HCT116 (cell line): ENCODE measurements around the gene ANKS4B.

ENCODE experiments used
- ATF3 ChIP-seq: IDR thresholded peaks from 2 replicates; pipeline ENCODE4 v1.6.1; 2012
- CBX3 ChIP-seq: IDR thresholded peaks from 2 replicates; pipeline ENCODE4 v1.6.1; 2012; ENCODE audit warnings: low read depth
- CEBPB ChIP-seq: IDR thresholded peaks from 2 replicates; pipeline ENCODE4 v1.6.1; 2012; ENCODE audit warnings: low read depth
- CTCF ChIP-seq, 3 experiments: fragments of 200-600 bp in 1 of 3; sonication (generic) in 1 of 3; IDR thresholded peaks in 2 of 3; conservative IDR thresholded peaks in 1 of 3; 2 replicates each; pipeline ENCODE4 v1.5.1; 2012 to 2017; ENCODE audit warnings: low read depth in 2 of 3, low read length in 2 of 3, antibody characterized with exemption in 1 of 3, borderline replicate concordance in 1 of 3, control low read depth in 1 of 3, mild to moderate bottlenecking in 1 of 3, mixed read lengths in 1 of 3, mixed run types in 1 of 3, moderate library complexity in 1 of 3; ENCODE audit not compliant: insufficient read depth in 1 of 3
- EGR1 ChIP-seq: IDR thresholded peaks from 2 replicates; pipeline ENCODE4 v1.6.1; 2012; ENCODE audit warnings: low read depth
- EZH2 ChIP-seq: fragments of 200-600 bp; sonication (generic); IDR thresholded peaks from 2 replicates; pipeline ENCODE4 v1.6.1; 2017; ENCODE audit warnings: antibody characterized with exemption, mixed run types
- FOSL1 ChIP-seq: IDR thresholded peaks from 2 replicates; pipeline ENCODE4 v1.6.1; 2012; ENCODE audit warnings: low read depth
- MAX ChIP-seq: IDR thresholded peaks from 2 replicates; pipeline ENCODE4 v1.6.1; 2012
- POLR2A ChIP-seq: IDR thresholded peaks from 2 replicates; pipeline ENCODE4 v1.7.0; 2011; ENCODE audit warnings: borderline replicate concordance; ENCODE audit not compliant: insufficient read depth, insufficient read length; ENCODE audit errors: extremely low read depth
- POLR2AphosphoS5 ChIP-seq: IDR thresholded peaks from 2 replicates; pipeline ENCODE4 v1.6.1; 2011; ENCODE audit warnings: mild to moderate bottlenecking, low read depth, low read length, moderate library complexity
- RAD21 ChIP-seq: IDR thresholded peaks from 2 replicates; pipeline ENCODE4 v1.6.1; 2012; ENCODE audit warnings: low read depth, mild to moderate bottlenecking
- REST ChIP-seq: IDR thresholded peaks from 2 replicates; pipeline ENCODE4 v1.6.1; 2012; ENCODE audit warnings: low read depth
- SP1 ChIP-seq: IDR thresholded peaks from 2 replicates; pipeline ENCODE4 v1.6.1; 2012; ENCODE audit warnings: low read depth

- TF ChIP-seq POLR2AphosphoS5 (no peak), CTCF (IDR thresholded peaks at IDR 0.05 in 2 of 3, conservative IDR thresholded peaks at IDR 0.05 in 1 of 3; ENCODE audit: borderline replicate concordance in 1 of 3, insufficient read depth in 1 of 3, low read depth in 2 of 3, low read length in 2 of 3) (no peak), CEBPB (no peak), SP1 (no peak), EZH2 (no peak), REST (no peak), POLR2A (no peak), ATF3 (no peak), EGR1 (no peak), MAX (no peak), RAD21 (no peak), CBX3 (no peak), FOSL1 (no peak)
Observed at GRCh38 chr16:21184834-21185233, 48.7 kb upstream of the ANKS4B start.
